Activated T-cell treated with anti-CD3 and anti-CD28 coated beads, Interleukin-2, amount 50 U/mL, for 4 hours (primary cell): ENCODE results near the gene TPM1. TPM values are rescaled to one million over a fixed set of nuclear protein-coding genes. Genes with fewer than 3 reads are reported as not detected.

Experiments used
- ATAC-seq, 2 donors: fragments of 200-7000 bp; cut with Tn5 transposase; one replicate each; pipeline ENCODE4 v1.10.0; 2021
- DNase-seq: peaks from one replicate; pipeline ENCODE4 v3.0.0-alpha.2; 2020
- H3K27me3 Mint-ChIP-seq: one replicate; pipeline ENCODE4 v1.8.0; 2021; ENCODE audit warnings: low read depth, mixed read lengths
- H3K36me3 Mint-ChIP-seq: one replicate; pipeline ENCODE4 v1.8.0; 2022; ENCODE audit warnings: mixed read lengths; ENCODE audit not compliant: insufficient read depth
- H3K4me1 Mint-ChIP-seq: one replicate; pipeline ENCODE4 v1.8.0; 2021; ENCODE audit warnings: low read depth, mixed read lengths
- H3K4me3 Mint-ChIP-seq: one replicate; pipeline ENCODE4 v1.8.0; 2021; ENCODE audit warnings: mild to moderate bottlenecking, moderate library complexity, mixed read lengths
- H3K9me3 Mint-ChIP-seq: one replicate; pipeline ENCODE4 v1.8.0; 2021; ENCODE audit warnings: mixed read lengths
- total RNA-seq, 3 donors: library from RNA; stranded (reverse); gene quantifications; one replicate each; pipeline ENCODE4 v1.2.1, GENCODE V29; 2021

TPM1 gene
- total RNA-seq, 3 donors from 2014 or later: 9.5 to 11.4 (median 9.5) TPM

DNA sequence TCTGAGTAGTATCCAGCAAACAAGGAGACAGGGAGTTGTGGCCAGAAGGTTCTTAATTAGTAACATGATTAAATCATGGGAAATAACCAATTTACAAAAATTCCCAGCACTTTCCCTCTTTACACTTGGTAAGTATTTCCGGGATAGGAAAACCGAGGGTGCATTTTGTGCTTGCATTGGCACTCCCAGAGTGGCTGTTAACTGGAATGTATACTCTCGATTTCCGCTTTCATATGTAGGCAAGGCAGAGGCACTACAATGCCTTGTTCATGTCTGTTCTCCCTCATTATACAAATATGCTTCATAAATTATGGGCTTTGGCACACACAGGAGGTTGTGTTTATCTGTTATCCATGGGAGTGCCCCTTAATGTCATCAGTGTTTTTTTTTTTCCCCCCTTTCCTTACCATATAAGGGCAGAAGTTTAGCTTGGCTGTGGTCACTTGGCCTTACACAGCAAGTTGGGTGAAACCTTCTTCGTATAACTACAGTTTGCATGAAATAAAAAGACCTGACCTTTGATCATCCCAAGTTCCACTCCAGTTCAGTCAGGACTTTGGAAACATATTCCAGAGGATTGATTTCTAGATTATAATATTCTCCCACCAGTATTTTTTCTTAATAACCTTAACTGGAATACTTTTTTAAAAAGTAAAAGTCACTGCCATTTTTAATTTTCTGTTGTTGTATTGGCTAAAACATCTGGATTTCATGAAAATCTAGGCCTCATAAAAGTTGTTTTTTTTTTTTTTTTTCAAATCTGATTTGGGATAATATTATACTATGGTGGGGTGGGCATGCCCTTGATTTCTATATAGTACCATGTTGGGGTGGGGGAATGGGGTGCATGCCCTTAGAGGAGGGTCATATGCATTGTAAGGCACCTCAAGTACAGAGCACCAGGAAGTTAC is 8.9 kb downstream of the TPM1 start:
- DNase-seq (no peak), ATAC-seq (no peak)
- H3K9me3 Mint-ChIP-seq: no peaks in the 10 kb centered on the region
- no peak overlapping the region for H3K4me3 Mint-ChIP-seq
- peaks cover 13% of the 10 kb centered on the region for H3K4me1 Mint-ChIP-seq
- H3K27me3 Mint-ChIP-seq: peaks cover 12% of the 10 kb centered on the region
- no peaks in the 10 kb centered on the region for H3K36me3 Mint-ChIP-seq

DNA sequence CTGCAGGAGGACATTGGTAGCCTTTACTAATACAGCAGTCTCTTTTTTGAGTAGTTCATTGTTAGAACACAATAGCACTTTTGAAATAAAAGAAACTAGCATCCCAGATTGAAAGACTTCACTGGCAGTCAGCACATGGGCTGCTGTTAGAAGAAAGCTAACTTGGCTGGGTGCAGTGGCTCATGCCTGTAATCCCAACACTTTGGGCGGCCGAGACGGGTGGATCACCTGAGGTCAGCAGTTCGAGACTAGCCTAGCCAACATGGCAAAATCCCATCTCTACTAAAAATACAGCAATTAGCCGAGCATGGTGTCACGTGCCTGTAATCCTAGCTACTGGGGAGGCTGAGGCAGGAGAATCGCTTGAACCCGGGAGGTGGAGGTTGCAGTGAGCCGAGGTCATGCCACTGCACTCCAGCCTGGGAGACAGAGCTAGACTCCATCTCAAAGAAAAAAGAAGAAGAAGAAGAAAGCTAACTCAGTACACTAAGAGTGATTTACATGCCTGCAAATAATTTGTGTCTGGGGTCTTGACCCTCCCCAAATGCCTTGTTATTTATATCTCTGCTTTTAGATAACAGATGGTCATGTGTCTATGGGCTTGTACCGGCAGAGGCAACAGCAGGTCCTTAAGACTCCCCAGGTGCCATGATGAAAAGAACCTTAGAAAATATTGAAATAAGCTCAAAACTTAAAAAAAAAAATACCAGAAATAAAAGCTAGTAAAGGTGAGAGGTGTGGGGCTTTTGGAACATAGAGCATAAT is 9.7 kb downstream of the TPM1 start:
- Mint-ChIP-seq H3K4me1 (peaks cover 13% of the 10 kb centered on the region), H3K4me3 (no peak overlapping the region), H3K9me3 (no peaks in the 10 kb centered on the region), H3K27me3 (peaks cover 4% of the 10 kb centered on the region), H3K36me3 (peaks cover 4% of the 10 kb centered on the region)
- DNase-seq: no peak
- no peak for ATAC-seq

DNA sequence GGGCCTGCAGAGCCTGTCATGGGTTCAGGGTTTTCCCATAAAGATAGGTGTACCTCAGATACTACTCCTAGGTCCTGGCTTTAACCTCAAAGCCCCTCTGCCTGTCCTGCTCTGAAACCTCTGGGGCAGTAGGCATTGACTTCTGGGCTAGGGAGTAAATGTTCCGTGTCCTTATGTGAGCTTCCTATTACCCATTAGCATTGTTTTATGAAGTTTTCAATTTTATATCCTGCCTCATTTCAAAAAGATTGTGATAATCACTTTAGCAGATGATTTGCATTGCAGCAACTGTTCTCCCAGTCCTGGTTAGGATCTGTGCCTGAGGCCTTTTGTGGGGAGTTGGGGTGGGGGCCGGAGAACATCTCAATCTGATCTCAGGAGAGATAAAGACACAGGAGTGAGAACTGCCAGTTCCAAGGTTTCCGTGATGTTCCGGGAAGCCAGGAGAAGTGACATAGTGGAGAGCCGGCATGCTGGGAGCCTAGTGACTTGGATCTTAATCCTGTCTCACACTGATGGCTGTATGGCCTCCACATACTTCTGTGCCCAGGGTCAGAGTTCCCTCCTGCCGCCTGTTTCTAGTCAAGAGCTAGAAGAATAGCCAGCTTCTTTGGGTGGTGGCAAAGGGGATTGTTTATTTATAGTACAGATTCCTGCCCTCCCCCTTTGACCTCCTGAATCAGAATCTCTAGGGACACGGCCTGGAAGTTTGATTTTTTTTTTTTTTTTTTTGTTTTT is 10.6 kb downstream of the TPM1 start:
- H3K4me1 Mint-ChIP-seq: peaks cover 12% of the 10 kb centered on the region
- H3K4me3 Mint-ChIP-seq: no peak overlapping the region
- H3K36me3 Mint-ChIP-seq: peaks cover 12% of the 10 kb centered on the region
- DNase-seq (no peak), ATAC-seq (no peak)
- no peaks in the 10 kb centered on the region for H3K9me3 Mint-ChIP-seq
- no peaks in the 10 kb centered on the region for H3K27me3 Mint-ChIP-seq

DNA sequence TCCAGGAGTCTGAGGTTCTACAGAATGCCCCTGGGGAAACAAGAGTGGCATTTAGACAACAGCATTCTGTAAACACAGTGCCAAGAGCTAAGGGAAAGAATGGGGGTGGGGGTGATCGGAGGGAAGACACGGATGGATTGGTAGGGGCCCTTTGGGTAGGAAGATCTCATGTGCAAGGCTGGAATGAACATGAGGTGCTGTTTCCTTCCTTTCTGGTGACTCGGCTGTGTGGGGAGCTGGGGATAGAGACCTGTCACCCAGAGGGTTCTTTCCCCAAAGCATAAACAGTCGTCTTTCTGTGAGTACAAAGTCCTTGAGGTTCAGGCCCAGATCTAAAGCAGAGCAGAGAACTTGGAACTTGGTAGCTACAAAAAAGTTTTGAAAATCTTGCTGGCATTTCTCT is 11.7 kb downstream of the TPM1 start:
- ATAC-seq (no peak), DNase-seq (no peak)
- peaks cover 7% of the 10 kb centered on the region for H3K4me1 Mint-ChIP-seq
- H3K36me3 Mint-ChIP-seq: peaks cover 19% of the 10 kb centered on the region
- H3K4me3 Mint-ChIP-seq: no peak overlapping the region
- no peaks in the 10 kb centered on the region for H3K27me3 Mint-ChIP-seq
- no peaks in the 10 kb centered on the region for H3K9me3 Mint-ChIP-seq

DNA sequence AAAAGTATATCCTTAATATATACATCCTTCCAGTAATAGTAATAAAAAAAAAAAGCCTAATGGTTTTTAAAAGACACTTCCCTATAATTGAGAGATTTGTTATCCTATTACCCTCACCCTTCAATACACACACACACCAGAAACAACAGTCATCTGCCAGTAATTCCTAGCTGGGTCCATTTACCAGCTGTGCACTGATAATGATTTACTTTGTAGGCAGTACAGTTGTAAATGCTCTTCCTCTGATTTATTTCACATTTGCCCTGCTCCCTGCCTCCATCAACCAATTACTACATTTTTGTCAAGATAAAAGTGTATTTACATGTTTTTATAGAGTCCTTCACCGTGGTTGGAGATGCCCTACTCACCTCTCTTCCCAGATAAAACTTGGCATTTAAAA is 12.4 kb downstream of the TPM1 start:
- H3K4me3 Mint-ChIP-seq: no peak overlapping the region
- H3K27me3 Mint-ChIP-seq: no peaks in the 10 kb centered on the region
- DNase-seq (no peak), ATAC-seq (no peak)
- H3K36me3 Mint-ChIP-seq: peaks cover 21% of the 10 kb centered on the region
- no peaks in the 10 kb centered on the region for H3K9me3 Mint-ChIP-seq
- H3K4me1 Mint-ChIP-seq: peaks cover under 1% of the 10 kb centered on the region

DNA sequence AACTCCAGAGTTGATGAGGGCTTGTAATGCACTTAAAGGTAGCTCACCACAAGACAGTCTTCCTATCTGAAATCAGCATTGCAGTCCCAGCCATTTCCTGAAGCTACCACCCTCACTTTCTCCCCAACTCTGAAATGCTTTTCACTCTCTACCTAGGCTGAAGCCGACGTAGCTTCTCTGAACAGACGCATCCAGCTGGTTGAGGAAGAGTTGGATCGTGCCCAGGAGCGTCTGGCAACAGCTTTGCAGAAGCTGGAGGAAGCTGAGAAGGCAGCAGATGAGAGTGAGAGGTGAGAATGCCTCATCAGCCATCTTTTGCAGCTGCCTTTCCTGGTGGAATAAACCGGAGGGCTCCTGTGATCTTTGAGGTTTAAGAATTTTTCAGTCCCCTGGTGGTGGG is 14.3 kb downstream of the TPM1 start:
- DNase-seq (no peak), ATAC-seq (no peak)
- no peaks in the 10 kb centered on the region for H3K4me1 Mint-ChIP-seq
- peaks cover 33% of the 10 kb centered on the region for H3K36me3 Mint-ChIP-seq
- no peaks in the 10 kb centered on the region for H3K9me3 Mint-ChIP-seq
- H3K4me3 Mint-ChIP-seq: no peak overlapping the region
- H3K27me3 Mint-ChIP-seq: no peaks in the 10 kb centered on the region

DNA sequence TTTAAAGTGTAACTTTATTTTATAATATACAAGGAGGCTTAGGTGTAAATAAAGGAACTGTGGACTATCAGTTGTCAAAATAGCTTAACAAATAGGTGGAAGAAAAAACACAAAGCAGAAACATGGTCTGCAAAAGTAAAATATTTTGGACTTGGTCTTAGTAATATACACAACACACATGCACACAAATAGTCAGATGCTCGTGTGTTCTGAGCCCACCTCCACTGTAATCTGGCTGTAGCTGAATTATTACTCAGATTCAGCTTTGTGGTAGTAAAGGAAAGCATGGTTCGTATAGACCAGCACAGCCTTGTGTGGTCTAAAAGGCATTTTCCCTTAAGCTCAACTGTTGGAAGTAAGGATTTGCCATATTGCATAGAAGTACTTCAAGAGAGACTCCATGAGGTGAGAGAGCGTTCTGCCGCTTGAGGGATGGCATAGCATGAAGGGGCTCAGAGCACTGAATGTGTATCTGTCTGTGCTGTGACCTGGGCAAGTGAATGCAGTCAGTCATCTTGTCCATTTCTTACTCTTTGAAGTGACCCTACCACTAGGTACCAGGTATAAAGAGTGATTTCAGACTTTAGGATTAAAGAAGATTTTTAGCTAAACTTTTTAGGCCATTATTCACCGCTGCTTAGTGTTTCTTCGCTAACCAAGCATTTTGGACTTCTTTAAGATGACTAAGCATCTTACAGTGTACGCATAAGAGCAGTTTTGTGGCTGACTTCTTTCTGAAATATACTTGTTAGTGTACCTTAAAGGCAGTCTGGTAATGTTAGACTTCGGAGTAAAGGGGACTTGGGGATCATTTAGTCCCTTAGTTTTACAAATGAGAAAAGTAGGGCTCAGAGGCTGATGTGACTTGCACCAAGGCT is 15.2 kb downstream of the TPM1 start:
- ATAC-seq (no peak), DNase-seq (no peak)
- Mint-ChIP-seq H3K36me3 (peaks cover 39% of the 10 kb centered on the region), H3K9me3 (no peaks in the 10 kb centered on the region), H3K27me3 (no peaks in the 10 kb centered on the region), H3K4me3 (no peak overlapping the region), H3K4me1 (no peaks in the 10 kb centered on the region)

DNA sequence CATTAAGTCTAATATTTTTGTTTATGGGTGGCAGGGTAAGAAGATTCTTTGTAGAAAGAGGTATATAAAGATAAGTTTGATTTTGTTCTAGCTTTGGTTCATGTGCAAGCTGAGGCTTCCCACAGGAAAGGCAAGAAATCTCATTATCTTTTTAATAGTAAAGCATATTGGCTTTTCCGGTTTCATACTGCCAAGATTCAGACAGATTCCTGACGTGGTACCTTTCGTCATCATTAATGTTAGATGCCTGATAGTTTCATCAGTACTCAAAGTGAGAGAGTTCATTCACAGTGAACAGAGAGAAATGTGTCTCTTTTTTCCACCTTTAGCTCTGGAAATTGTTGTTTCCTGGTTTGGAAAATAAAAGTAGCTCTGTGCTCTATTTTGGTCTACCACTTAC is 16.5 kb downstream of the TPM1 start:
- Mint-ChIP-seq H3K4me3 (no peak overlapping the region), H3K27me3 (no peaks in the 10 kb centered on the region), H3K4me1 (no peaks in the 10 kb centered on the region), H3K9me3 (no peaks in the 10 kb centered on the region), H3K36me3 (peaks cover 46% of the 10 kb centered on the region)
- DNase-seq: no peak
- no peak for ATAC-seq

DNA sequence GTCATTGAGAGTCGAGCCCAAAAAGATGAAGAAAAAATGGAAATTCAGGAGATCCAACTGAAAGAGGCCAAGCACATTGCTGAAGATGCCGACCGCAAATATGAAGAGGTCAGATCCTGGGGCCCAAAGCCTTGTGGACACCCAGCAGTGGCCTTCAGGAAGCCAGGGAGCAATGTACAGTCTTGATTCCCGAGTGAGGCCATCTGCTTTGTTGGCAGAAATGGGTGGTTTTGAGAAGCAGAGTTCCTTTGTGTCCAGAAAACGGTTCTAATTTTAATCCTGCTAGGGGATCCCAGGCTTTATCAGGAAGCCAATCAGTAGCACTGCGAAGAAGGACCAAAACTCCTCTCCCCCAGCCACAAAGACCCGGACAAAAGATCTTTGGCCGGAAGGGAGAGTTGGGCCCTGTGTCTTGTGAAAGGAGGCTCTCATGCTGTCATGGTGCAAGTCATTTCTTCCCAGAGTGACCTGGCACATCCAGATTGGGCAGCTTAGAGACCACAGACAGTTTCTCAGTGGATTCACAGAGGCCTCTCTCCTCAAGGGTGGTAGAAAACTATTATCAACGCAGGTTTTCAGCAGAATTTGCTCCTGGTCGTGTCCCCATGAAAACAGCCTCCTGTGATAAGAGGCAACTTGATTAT is 17.1 kb downstream of the TPM1 start:
- H3K4me1 Mint-ChIP-seq: no peaks in the 10 kb centered on the region
- DNase-seq: no peak
- H3K4me3 Mint-ChIP-seq: no peak overlapping the region
- H3K27me3 Mint-ChIP-seq: no peaks in the 10 kb centered on the region
- H3K9me3 Mint-ChIP-seq: no peaks in the 10 kb centered on the region
- ATAC-seq: no peak
- H3K36me3 Mint-ChIP-seq: peaks cover 48% of the 10 kb centered on the region

DNA sequence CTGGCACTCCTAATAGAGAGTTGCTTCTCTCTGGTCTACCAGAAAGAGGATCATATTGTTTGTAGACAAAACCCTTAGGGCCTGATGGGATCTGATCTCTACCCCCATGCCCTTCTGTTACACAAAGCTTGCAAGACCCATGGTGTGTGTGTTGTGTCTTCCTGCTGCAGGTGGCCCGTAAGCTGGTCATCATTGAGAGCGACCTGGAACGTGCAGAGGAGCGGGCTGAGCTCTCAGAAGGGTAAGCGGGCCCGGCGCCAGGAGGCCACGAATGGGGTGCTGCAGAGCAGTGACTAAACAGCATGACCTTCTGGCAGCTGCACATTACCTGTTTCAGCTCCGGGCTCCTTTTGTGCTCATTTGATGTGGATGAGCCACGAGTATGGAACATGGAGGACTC is 18.2 kb downstream of the TPM1 start:
- Mint-ChIP-seq H3K36me3 (peaks cover 49% of the 10 kb centered on the region), H3K4me1 (no peaks in the 10 kb centered on the region), H3K27me3 (no peaks in the 10 kb centered on the region), H3K4me3 (no peak overlapping the region), H3K9me3 (no peaks in the 10 kb centered on the region)
- DNase-seq (no peak), ATAC-seq (no peak)

DNA sequence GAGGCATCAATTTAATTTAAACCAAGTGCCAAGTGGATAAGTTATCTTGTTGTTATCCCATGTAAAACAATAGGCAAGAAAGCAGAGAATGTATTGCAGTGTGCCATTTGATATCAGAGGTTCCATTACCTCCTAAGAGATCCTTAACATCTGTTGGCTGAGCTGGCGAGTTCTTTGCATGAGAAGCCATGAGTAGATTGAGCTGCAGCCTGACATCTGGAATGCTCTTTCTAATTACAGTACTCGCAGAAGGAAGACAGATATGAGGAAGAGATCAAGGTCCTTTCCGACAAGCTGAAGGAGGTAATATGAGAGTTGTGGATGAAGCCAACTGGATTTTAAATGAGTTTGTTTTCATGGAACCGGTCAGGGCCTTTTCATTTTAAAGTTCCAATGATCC is 19.4 kb downstream of the TPM1 start:
- peaks cover 48% of the 10 kb centered on the region for H3K36me3 Mint-ChIP-seq
- H3K9me3 Mint-ChIP-seq: no peaks in the 10 kb centered on the region
- H3K4me1 Mint-ChIP-seq: no peaks in the 10 kb centered on the region
- H3K4me3 Mint-ChIP-seq: no peak overlapping the region
- DNase-seq (no peak), ATAC-seq (no peak)
- H3K27me3 Mint-ChIP-seq: no peaks in the 10 kb centered on the region

DNA sequence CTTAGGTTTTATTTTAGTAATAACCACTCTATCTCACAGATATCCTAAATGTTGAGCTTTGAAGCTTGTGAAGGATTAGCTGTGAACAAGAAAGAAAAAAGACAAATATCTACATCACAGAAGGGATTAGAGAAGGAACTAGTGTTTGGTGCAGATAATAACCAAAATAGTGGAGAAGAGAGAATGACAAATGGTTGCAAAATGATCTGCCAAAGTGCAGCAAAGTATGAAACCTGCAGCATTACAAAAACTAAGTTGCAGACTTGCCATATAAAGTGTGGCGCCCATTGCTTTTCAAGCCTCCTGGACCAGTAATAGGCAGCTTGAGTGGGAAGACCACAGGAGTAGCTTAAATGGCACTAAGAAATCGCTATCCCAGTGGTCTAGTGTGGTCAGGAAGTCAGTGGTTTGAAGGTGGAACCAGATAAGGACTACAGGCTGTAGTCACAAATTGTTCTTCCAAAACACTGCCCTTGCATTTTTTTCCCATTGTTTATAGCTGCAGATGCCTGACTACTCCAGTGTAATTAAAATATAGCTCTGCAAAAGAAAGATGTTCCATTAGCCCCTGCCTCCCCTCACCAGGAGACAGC is 20.7 kb downstream of the TPM1 start:
- H3K4me1 Mint-ChIP-seq: no peaks in the 10 kb centered on the region
- H3K4me3 Mint-ChIP-seq: no peak overlapping the region
- DNase-seq (no peak), ATAC-seq (no peak)
- no peaks in the 10 kb centered on the region for H3K27me3 Mint-ChIP-seq
- H3K9me3 Mint-ChIP-seq: no peaks in the 10 kb centered on the region
- peaks cover 43% of the 10 kb centered on the region for H3K36me3 Mint-ChIP-seq

DNA sequence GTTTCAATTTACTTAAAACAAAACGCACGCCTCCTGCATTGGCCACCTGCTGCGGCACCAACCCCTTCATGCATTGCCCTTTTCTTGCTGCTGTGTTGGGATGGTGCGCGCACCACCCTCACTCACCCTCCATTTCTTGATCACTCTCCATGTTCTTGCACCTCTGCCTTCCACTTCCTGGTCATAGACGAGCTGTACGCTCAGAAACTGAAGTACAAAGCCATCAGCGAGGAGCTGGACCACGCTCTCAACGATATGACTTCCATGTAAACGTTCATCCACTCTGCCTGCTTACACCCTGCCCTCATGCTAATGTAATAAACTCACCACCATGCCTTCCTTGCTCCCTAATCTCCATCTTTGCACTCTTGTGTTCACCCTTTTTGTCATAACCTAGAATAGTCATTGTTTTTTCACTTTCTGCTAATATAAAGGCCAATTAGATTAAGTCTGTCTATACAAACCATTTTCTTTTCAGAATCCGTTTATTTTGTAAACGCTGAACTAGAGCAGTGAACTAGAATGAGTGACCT is 21.4 kb downstream of the TPM1 start:
- Mint-ChIP-seq H3K9me3 (no peaks in the 10 kb centered on the region), H3K4me1 (no peaks in the 10 kb centered on the region), H3K27me3 (no peaks in the 10 kb centered on the region), H3K4me3 (no peak overlapping the region), H3K36me3 (peaks cover 45% of the 10 kb centered on the region)
- DNase-seq: no peak
- ATAC-seq: no peak
